Hematopoietic multipotent progenitor cell (in vitro differentiated cells): ENCODE data around the gene ZNF471. TPM values are rescaled to one million over a fixed set of nuclear protein-coding genes. Genes with fewer than 3 reads are reported as not detected.

Experiments used
- DNase-seq, 3 donors: peaks; one replicate each; pipeline ENCODE4 v3.0.0-alpha.2; 2011 to 2015; ENCODE audit warnings: low read depth in 2 of 3, low spot score in 2 of 3
- total RNA-seq: library from RNA; depleted of rRNA; stranded (reverse); fragments of >200 nt; gene quantifications from one replicate; pipeline ENCODE4 v1.2.3, GENCODE V29; 2012

The ZNF471 gene
- total RNA-seq, 1 donor: 2.2 TPM

DNA sequence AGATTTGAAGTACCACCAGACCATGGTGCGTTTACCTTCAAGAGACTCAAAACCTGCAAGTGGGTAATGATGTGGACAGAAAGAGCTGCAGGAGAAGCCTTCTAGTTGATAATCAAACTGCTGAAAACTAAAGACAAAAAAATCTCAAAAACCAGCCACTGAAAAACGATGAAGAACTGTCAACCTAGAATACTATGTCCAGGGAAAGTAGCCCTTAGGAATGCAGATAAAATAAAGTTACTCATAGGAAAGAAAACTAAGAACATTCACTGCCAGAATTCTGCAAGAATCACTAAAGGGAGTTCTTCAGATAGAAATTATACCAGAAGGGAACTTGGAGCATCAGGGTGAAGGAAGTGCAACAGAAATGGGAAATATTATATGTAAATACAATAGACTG is 64.9 kb downstream of the ZNF471 start:
- peak in 1 of 3 donors; percentile 52 for DNase-seq

DNA sequence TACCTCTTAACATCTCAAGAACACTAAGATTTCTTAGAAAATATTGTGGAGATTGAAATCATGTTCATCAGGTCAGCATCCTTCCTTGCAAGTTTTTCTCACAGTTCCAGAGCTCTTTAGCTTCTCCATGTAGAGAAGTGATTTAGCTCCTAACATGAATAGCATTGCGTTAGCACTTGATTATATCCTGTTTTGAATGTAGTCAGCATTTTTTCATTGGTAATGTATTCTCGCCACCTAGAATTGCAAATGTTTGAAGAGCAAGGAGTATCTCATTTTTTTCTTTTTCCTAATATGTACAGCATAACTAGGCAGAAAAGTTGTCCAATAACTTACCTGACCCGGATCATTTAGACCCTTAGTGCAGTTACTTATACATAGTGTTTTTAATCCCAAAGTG is 66.3 kb downstream of the ZNF471 start:
- no peak for DNase-seq

DNA sequence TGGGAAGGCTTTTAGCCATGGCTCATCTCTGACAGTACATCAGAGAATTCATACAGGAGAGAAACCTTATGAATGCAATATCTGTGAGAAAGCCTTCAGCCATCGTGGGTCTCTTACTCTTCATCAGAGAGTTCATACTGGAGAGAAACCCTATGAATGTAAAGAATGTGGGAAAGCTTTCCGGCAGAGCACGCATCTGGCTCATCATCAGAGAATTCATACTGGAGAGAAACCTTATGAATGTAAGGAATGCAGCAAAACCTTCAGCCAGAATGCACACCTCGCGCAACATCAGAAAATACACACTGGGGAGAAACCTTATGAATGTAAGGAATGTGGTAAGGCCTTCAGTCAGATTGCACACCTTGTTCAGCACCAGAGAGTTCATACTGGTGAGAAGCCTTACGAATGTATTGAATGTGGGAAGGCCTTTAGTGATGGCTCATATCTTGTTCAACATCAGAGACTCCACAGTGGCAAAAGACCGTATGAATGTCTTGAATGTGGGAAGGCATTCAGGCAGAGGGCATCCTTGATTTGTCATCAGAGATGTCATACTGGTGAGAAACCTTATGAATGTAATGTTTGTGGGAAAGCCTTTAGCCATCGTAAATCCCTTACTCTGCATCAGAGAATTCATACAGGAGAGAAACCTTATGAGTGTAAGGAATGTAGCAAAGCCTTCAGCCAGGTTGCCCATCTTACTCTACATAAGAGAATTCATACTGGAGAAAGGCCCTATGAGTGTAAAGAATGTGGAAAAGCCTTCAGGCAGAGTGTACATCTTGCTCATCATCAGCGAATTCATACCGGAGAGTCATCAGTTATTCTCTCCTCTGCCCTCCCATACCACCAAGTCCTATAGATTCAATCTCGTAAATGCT is 70.3 kb downstream of the ZNF471 start:
- DNase-seq: no peak

Other genes with a start within 250 kb of the ZNF471 start
- gene EDDM13, start 235.1 kb upstream of the ZNF471 start, total RNA-seq: not detected
- 11.3 TPM for gene ZSCAN5A, start 193.0 kb upstream of the ZNF471 start, total RNA-seq
- gene ZNF582, start 114.3 kb upstream of the ZNF471 start, total RNA-seq: 3.0 TPM
- 3.5 TPM for gene ZNF583, start 103.5 kb upstream of the ZNF471 start, total RNA-seq
- gene ZNF667, start 30.5 kb upstream of the ZNF471 start, total RNA-seq: 5.7 TPM
- gene ZFP28, start 31.1 kb downstream of the ZNF471 start, total RNA-seq: 2.7 TPM
- 2.2 TPM for gene ZNF470, start 59.6 kb downstream of the ZNF471 start, total RNA-seq
- 15.9 TPM for gene ZNF71, start 87.4 kb downstream of the ZNF471 start, total RNA-seq
- 0.27 TPM for gene SMIM17, start 135.3 kb downstream of the ZNF471 start, total RNA-seq
- 10.5 TPM for gene ZNF835, start 163.9 kb downstream of the ZNF471 start, total RNA-seq